ENCODE data around the gene OR13C2.
"Not testable (repeated sequence)": the region's sequence is repeated elsewhere in the genome, so short reads cannot be mapped to it uniquely, and the experiment has no call there.

Gene OR13C2, protein sequence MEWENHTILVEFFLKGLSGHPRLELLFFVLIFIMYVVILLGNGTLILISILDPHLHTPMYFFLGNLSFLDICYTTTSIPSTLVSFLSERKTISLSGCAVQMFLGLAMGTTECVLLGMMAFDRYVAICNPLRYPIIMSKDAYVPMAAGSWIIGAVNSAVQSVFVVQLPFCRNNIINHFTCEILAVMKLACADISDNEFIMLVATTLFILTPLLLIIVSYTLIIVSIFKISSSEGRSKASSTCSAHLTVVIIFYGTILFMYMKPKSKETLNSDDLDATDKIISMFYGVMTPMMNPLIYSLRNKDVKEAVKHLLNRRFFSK

GRCh38 chr9:104605527-104605926, at the start of gene OR13C2:
TSS of gene OR13C2 (minus strand) at chr9:104605627. CDS start at chr9:104605627, 0 bp downstream.
- not testable (repeated sequence) for H3K36me3 ChIP-seq; H3K27me3 ChIP-seq; H3K4me1 ChIP-seq (ENCODE audit: control insufficient read depth in 1 of 2, insufficient read depth in 1 of 2, low read depth in 1 of 2, low read length in 1 of 2); H3K9me3 ChIP-seq; H3K27ac ChIP-seq; H3K4me3 ChIP-seq (ENCODE audit: low read depth in 1 of 2, low read length in 1 of 2)

DNA sequence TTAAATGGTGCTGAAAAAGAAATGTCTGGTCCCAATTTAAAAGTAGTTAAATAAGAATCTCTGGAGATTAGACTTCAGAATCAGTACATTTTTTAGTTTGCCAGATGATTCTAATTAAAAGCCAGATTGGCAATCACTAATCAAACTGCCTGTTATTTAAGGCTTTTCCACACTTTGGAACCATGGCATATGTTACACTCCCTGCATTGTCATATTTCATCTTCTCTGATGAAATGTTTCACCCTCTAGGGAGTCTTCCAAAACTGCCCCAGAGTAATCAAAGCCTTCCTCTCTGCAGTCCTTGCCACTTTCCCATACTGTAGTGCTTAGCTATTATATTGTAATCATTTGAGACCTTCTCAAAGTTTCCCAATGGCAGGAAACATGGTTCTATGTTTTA, 30.0 kb upstream of the OR13C2 start:
- no peaks in the 10 kb centered on the region for H3K36me3 ChIP-seq
- TF ChIP-seq, protein P1, sequence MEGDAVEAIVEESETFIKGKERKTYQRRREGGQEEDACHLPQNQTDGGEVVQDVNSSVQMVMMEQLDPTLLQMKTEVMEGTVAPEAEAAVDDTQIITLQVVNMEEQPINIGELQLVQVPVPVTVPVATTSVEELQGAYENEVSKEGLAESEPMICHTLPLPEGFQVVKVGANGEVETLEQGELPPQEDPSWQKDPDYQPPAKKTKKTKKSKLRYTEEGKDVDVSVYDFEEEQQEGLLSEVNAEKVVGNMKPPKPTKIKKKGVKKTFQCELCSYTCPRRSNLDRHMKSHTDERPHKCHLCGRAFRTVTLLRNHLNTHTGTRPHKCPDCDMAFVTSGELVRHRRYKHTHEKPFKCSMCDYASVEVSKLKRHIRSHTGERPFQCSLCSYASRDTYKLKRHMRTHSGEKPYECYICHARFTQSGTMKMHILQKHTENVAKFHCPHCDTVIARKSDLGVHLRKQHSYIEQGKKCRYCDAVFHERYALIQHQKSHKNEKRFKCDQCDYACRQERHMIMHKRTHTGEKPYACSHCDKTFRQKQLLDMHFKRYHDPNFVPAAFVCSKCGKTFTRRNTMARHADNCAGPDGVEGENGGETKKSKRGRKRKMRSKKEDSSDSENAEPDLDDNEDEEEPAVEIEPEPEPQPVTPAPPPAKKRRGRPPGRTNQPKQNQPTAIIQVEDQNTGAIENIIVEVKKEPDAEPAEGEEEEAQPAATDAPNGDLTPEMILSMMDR (IDR thresholded peaks at IDR 0.05): no peak
- H3K9me3 ChIP-seq: no peaks in the 10 kb centered on the region
- H3K27me3 ChIP-seq: no peaks in the 10 kb centered on the region
- no peaks in the 10 kb centered on the region for H3K4me1 ChIP-seq (ENCODE audit: control insufficient read depth in 1 of 2, insufficient read depth in 1 of 2, low read depth in 1 of 2, low read length in 1 of 2)
- H3K27ac ChIP-seq: no peak overlapping the region
- no peak overlapping the region for H3K4me3 ChIP-seq (ENCODE audit: low read depth in 1 of 2, low read length in 1 of 2)

DNA sequence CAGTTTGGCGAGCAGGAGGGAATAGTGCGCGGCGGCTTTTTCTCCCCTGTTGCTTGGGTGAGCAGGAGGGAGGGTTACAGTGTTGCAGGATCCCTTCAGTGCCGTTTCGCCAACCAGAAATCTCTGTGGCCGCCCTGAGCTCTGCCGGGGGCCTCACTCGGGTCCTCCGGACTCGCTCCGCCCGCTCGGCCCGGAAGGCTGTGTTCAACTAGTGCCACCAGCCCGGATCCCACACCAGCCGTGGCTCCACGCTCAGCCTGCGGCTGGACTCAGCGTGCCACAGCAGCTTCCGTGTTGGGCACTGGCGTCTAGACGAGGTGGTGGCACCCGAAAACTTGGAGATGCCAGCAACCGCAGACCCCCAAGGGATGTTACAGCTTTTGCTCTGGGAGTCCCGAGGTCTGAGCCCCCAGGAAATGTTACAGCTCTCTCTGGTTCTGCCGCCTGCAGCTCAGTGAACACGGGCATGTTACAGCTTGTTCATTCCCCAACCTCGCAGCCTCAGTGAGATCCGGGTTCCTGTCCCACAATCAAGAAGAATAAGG, 28.6 kb upstream of the OR13C2 start:
- H3K4me1 ChIP-seq (ENCODE audit: control insufficient read depth in 1 of 2, insufficient read depth in 1 of 2, low read depth in 1 of 2, low read length in 1 of 2): no peaks in the 10 kb centered on the region
- TF ChIP-seq, protein P1 (IDR thresholded peaks at IDR 0.05): no peak
- no peak overlapping the region for H3K4me3 ChIP-seq (ENCODE audit: low read depth in 1 of 2, low read length in 1 of 2)
- no peak overlapping the region for H3K27ac ChIP-seq
- no peaks in the 10 kb centered on the region for H3K27me3 ChIP-seq
- no peaks in the 10 kb centered on the region for H3K9me3 ChIP-seq
- H3K36me3 ChIP-seq: no peaks in the 10 kb centered on the region

DNA sequence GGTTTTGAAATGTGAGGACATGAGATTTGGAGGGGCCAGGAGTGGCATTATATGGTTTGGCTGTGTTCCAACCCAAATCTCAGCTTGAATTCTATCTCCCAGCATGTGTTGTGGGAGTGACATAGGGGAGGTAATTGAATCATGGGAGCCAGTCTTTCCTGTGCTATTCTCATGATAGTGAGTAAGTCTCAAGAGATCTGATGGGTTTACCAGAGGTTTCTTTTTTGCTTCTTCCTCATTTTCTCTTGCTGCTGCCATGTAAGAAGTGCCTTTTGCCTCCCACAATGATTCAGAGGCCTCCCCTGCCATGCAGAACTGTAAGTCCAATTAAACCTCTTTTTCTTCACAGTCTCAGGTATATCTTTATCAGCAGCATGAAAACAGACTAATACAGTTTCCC, 20.5 kb upstream of the OR13C2 start:
- not testable (repeated sequence) for H3K36me3 ChIP-seq; H3K4me3 ChIP-seq (ENCODE audit: low read depth in 1 of 2, low read length in 1 of 2); H3K27ac ChIP-seq; H3K27me3 ChIP-seq; H3K4me1 ChIP-seq (ENCODE audit: control insufficient read depth in 1 of 2, insufficient read depth in 1 of 2, low read depth in 1 of 2, low read length in 1 of 2); H3K9me3 ChIP-seq

DNA sequence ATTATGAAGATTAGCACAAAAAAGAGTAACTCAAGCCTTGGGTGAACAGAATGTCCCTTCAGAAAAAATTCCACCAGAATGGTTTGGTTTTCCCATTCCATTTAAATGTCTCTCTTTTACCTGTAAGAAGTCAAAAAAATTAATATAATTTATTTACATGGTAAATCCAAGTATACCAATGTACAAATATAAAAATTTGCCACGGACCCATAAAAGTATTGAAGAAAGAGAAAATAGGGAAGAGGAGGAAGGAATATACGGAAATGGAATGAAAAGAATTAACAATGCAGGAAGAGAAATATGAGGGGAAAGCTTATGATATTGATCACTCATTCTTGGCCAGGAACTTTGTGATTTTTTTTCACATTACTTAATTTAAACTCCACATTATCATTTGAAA, 12.7 kb upstream of the OR13C2 start, which contains the start of gene OR13C9:
TSS of gene OR13C9 (minus strand) at position 101 of the 400 bp plus-strand sequence. CDS start at position 101, 0 bp downstream.
- no peaks in the 10 kb centered on the region for H3K27me3 ChIP-seq

DNA sequence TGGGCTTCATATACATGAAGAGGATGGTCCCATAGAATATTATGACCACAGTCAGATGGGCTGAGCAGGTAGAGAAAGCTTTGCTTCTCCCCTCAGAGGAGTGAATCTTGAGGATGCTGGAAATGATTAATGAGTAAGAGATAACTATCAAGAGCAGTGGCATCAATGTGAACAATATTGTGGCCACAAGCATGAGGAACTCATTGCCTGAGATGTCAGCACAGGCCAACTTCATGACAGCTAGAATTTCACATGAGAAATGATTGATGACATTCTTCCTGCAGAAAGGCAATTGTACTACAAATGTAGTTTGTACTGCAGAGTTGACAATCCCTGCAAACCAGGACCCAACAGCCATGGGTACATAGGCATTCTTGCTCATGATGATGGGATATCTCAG, 12.0 kb upstream of the OR13C2 start:
- no peak overlapping the region for H3K4me3 ChIP-seq (ENCODE audit: low read depth in 1 of 2, low read length in 1 of 2)
- H3K27me3 ChIP-seq: no peaks in the 10 kb centered on the region
- H3K4me1 ChIP-seq (ENCODE audit: control insufficient read depth in 1 of 2, insufficient read depth in 1 of 2, low read depth in 1 of 2, low read length in 1 of 2): no peaks in the 10 kb centered on the region
- H3K36me3 ChIP-seq: no peaks in the 10 kb centered on the region
- TF ChIP-seq, protein P1 (IDR thresholded peaks at IDR 0.05): no peak
- H3K27ac ChIP-seq: no peak overlapping the region
- no peaks in the 10 kb centered on the region for H3K9me3 ChIP-seq

More for the DNA sequence above, 12.7 kb upstream of the OR13C2 start, which contains the start of gene OR13C9:
- TF ChIP-seq, protein P1 (IDR thresholded peaks at IDR 0.05): no peak
- Histone ChIP-seq H3K36me3 (no peaks in the 10 kb centered on the region), H3K4me3 (ENCODE audit: low read depth in 1 of 2, low read length in 1 of 2) (no peak within 1 kb of the TSS), H3K4me1 (ENCODE audit: control insufficient read depth in 1 of 2, insufficient read depth in 1 of 2, low read depth in 1 of 2, low read length in 1 of 2) (no peaks in the 10 kb centered on the region), H3K27ac (no peak within 1 kb of the TSS), H3K9me3 (no peaks in the 10 kb centered on the region)

Measured in neutrophil (primary cell).